ENCODE results near the gene NFKBIB.

DNA sequence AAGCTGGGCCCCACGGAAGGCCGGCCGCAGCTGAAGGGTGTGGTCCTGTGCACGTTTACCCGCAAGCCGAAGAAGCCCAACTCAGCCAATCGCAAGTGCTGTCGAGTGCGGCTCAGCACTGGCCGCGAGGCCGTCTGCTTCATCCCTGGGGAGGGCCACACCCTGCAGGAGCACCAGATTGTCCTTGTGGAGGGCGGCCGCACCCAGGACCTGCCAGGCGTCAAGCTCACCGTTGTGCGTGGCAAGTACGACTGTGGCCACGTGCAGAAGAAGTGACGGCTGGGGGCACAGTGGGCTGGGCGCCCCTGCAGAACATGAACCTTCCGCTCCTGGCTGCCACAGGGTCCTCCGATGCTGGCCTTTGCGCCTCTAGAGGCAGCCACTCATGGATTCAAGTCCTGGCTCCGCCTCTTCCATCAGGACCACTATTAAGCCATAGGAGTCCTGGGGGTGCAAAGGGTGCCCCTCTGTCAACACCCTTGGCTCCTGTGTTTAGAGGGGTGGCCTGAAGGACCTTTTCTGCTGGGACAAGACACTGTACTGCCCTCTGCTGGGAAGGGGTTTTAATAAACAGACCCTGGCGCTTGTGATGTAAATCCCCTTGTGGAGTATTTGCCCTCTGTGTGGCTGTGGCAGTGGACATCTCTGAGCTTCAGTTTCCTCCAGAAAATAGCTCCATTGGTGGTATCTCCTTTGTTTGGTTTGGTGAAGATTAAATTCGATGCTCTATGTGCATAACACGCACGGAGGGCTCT lies 32.8 kb downstream of the NFKBIB start:
- TF ChIP-seq, protein P1, sequence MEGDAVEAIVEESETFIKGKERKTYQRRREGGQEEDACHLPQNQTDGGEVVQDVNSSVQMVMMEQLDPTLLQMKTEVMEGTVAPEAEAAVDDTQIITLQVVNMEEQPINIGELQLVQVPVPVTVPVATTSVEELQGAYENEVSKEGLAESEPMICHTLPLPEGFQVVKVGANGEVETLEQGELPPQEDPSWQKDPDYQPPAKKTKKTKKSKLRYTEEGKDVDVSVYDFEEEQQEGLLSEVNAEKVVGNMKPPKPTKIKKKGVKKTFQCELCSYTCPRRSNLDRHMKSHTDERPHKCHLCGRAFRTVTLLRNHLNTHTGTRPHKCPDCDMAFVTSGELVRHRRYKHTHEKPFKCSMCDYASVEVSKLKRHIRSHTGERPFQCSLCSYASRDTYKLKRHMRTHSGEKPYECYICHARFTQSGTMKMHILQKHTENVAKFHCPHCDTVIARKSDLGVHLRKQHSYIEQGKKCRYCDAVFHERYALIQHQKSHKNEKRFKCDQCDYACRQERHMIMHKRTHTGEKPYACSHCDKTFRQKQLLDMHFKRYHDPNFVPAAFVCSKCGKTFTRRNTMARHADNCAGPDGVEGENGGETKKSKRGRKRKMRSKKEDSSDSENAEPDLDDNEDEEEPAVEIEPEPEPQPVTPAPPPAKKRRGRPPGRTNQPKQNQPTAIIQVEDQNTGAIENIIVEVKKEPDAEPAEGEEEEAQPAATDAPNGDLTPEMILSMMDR (optimal IDR thresholded peaks at IDR 0.05 in 1 of 3, IDR thresholded peaks at IDR 0.05 in 1 of 3, conservative IDR thresholded peaks at IDR 0.05 in 1 of 3; ENCODE audit: extremely low read depth in 1 of 3, insufficient read depth in 2 of 3, low read length in 3 of 3), result peak; percentile 27 to 48 (median 34)
- no peak for TF ChIP-seq EZH2 (IDR thresholded peaks at IDR 0.05; ENCODE audit: low read length)

Measured in keratinocyte (primary cell).